HepG2 (cell line): Measurements from ENCODE around the gene HEY2. TPM values are rescaled to one million over a fixed set of nuclear protein-coding genes. Genes with fewer than 3 reads are reported as not detected.

Experiments
- ATAC-seq: fragments of 200-7000 bp; cut with Tn5 transposase; 3 replicates; pipeline ENCODE4 v1.9.1; 2020; ENCODE audit warnings: mild to moderate bottlenecking, moderate library complexity
- BruUV-seq: library from RNA; stranded (reverse); fragments of 400-500 nt; replicated peaks from 2 replicates; lab custom pipeline; 2021; lab: Mats Ljungman, UMichigan
- CTCF ChIA-PET: fragments of 300-600 bp; formaldehyde crosslinking; extraction: SDS; loops from one replicate; lab custom pipeline; 2021; ENCODE audit warnings: low total read pairs, inconsistent platforms, low intra/inter-chr PET ratio; lab: Yijun Ruan, JAX
- POLR2A ChIA-PET: fragments of 350-600 bp; sonication (Branson Sonifier 250); formaldehyde crosslinking; loops from one replicate; lab custom pipeline; 2020; ENCODE audit warnings: antibody characterized with exemption, inconsistent platforms; lab: Yijun Ruan, JAX
- DNase-seq: peaks from one replicate; pipeline ENCODE4 v3.0.0-alpha.2; 2015; ENCODE audit warnings: low spot score
- FAIRE-seq: peaks from 3 replicates; lab custom pipeline; 2011; peaks lifted over from hg19 to GRCh38; lab: Jason Lieb, UNC
- H2AFZ ChIP-seq: one replicate; pipeline ENCODE4 v1.6.1; 2011; ENCODE audit warnings: low read length, inconsistent platforms
- H3K27ac ChIP-seq: fragments of 300-600 bp; 3 replicates; pipeline ENCODE4 v1.8.0; 2011; ENCODE audit warnings: mixed run types, mild to moderate bottlenecking, mixed read lengths, low read length, inconsistent platforms; ENCODE audit not compliant: insufficient read depth; ENCODE audit errors: extremely low read length
- H3K27me3 ChIP-seq, 2 experiments: fragments of 200-600 bp in 1 of 2; 2 replicates in 1 of 2; 3 replicates in 1 of 2; pipeline versions ENCODE4 v1.6.0 to v1.8.0; 2011; ENCODE audit warnings: low read length in 2 of 2, mild to moderate bottlenecking in 2 of 2, moderate library complexity in 2 of 2, inconsistent platforms in 1 of 2; ENCODE audit not compliant: insufficient read depth in 2 of 2, control insufficient read depth in 1 of 2
- H3K36me3 ChIP-seq, 2 experiments: fragments of 200-600 bp in 1 of 2; replicated peaks in 1 of 2; 2 replicates in 1 of 2; 3 replicates in 1 of 2; pipeline versions ENCODE4 v1.5.1 to v1.8.0; 2011; ENCODE audit warnings: low read length in 2 of 2, inconsistent platforms in 1 of 2; ENCODE audit not compliant: insufficient read depth in 2 of 2, control insufficient read depth in 1 of 2
- H3K4me1 ChIP-seq: 2 replicates; pipeline ENCODE4 v1.5.1; 2012; ENCODE audit warnings: low read length, inconsistent platforms; ENCODE audit not compliant: insufficient read depth
- H3K4me2 ChIP-seq: 2 replicates; pipeline ENCODE4 v1.6.0; 2011; ENCODE audit warnings: low read depth, low read length, inconsistent platforms
- H3K4me3 ChIP-seq, 3 experiments: fragments of 200-600 bp in 1 of 3; sonication (generic), shearing (Covaris generic) in 1 of 3; replicated peaks in 1 of 3; 2 replicates each; pipeline ENCODE4 v1.5.1; 2011 to 2016; ENCODE audit warnings: low read length in 3 of 3, inconsistent platforms in 2 of 3, low read depth in 2 of 3, mild to moderate bottlenecking in 2 of 3, control low read depth in 1 of 3, mixed read lengths in 1 of 3; ENCODE audit not compliant: insufficient read depth in 1 of 3
- H3K79me2 ChIP-seq: one replicate; pipeline ENCODE4 v1.6.1; 2011; ENCODE audit warnings: low read length, inconsistent platforms; ENCODE audit not compliant: insufficient read depth
- H3K9ac ChIP-seq: 2 replicates; pipeline ENCODE4 v1.6.0; 2011; ENCODE audit warnings: mild to moderate bottlenecking, low read depth, low read length, inconsistent platforms; ENCODE audit not compliant: insufficient read depth
- H3K9me3 ChIP-seq: 2 replicates; pipeline ENCODE4 v1.5.1; 2012; ENCODE audit warnings: mild to moderate bottlenecking, low read length
- H4K20me1 ChIP-seq: 2 replicates; pipeline ENCODE4 v1.6.0; 2011; ENCODE audit warnings: inconsistent platforms, mild to moderate bottlenecking, low read length, moderate library complexity; ENCODE audit not compliant: insufficient read depth
- GPBP1L1 ChIP-seq: sonication (generic); formaldehyde crosslinking; IDR thresholded peaks from 2 replicates; pipeline ENCODE4 v1.5.0; 2020; ENCODE audit warnings: mild to moderate bottlenecking, missing genetic modification reagents
- KLF6 ChIP-seq: IDR thresholded peaks from 2 replicates; pipeline ENCODE4 v1.8.0; 2016; ENCODE audit warnings: missing biosample characterization, missing genetic modification reagents
- RERE ChIP-seq: IDR thresholded peaks from 2 replicates; pipeline ENCODE4 v1.6.1; 2016; ENCODE audit warnings: low read depth, missing genetic modification reagents, missing compliant biosample characterization
- ZFP36L1 ChIP-seq: sonication (generic); formaldehyde crosslinking; IDR thresholded peaks from 2 replicates; pipeline ENCODE4 v1.8.0; 2022; ENCODE audit warnings: mild to moderate bottlenecking, missing genetic modification reagents, moderate library complexity
- WGBS: methylation state at CpG from one replicate; pipeline ENCODE4 v1.1.6; 2017; ENCODE audit warnings: low lambda C conversion rate; 5-methylcytosine and 5-hydroxymethylcytosine counted together
- in situ Hi-C: cut with HindIII; loops from 2 replicates; pipeline ENCODE4 v1.10.0; 2017; ENCODE audit warnings: low pct_unique_long_range_greater_than_20kb; ENCODE audit not compliant: extremely low pct_ligation_motif_present
- intact Hi-C: fragments of 100-400 bp; cut with micrococcal nuclease; formaldehyde crosslinking; loops from one replicate; pipeline ENCODE4 v1.10.0; 2022; ENCODE audit not compliant: unreplicated experiment
- polyA plus RNA-seq, 8 experiments: library from polyadenylated mRNA; depleted of rRNA in 3 of 8; stranded (reverse) in 7 of 8; unstranded in 1 of 8; fragments of >200 nt; fragmentation: Illumina TruSeq in 4 of 8; extraction: Trizol in 4 of 8; gene quantifications; 2 replicates each; pipeline versions ENCODE4 v1.2.1 to v1.2.3, GENCODE V29; 2011 to 2016; ENCODE audit warnings: low read depth in 4 of 8, missing spikeins in 1 of 8, mixed read lengths in 1 of 8; ENCODE audit not compliant: insufficient read depth in 1 of 8
- total RNA-seq, 5 experiments: library from RNA; depleted of rRNA; stranded (reverse); fragments of >200 nt; fragmentation: Illumina TruSeq; extraction: Trizol; gene quantifications; 2 replicates each; pipeline ENCODE4 v1.2.3, GENCODE V29; 2016; ENCODE audit warnings: low read depth in 1 of 5
- TF ChIP-seq, protein P1 (sequence below): sonication (generic); formaldehyde crosslinking; IDR thresholded peaks from 2 replicates; pipeline ENCODE4 v1.8.0; 2022; ENCODE audit warnings: missing genetic modification reagents, low read depth, mild to moderate bottlenecking, borderline replicate concordance

HEY2 gene
- total and polyA plus RNA-seq, 2 of the 13 experiments (the other 11 are each of a cell fraction or from before 2014, with no cell fraction given) = 0.04 TPM

DNA sequence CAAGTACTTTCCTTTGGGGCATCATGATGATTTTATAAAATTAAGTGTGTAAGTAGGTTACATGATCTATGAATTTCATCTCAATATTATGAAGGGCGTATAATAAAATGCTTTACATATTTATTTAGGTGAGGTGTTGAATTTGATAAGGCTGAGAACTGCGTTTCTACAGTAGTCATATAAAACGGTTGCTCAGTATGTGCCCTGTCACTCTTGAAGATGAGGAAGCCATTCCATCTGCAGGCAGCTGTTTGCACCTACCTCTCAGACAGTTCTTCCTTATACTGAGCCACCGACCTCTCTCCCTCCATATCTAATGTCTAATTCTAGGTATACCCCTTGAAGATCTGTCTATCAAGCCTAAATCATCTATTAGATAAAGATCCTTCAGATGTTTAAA, 57.4 kb downstream of the HEY2 start:
- FAIRE-seq (no peak), DNase-seq (no peak), ATAC-seq (no peak)
- peaks cover 7% of the 10 kb centered on the region for H3K4me1 ChIP-seq
- no peaks in the 10 kb centered on the region; a peak in 3 of 5 replicates for H3K36me3 ChIP-seq
- intact Hi-C loops = no loop called here
- H3K9me3 ChIP-seq = no peaks in the 10 kb centered on the region
- H4K20me1 ChIP-seq = no peaks in the 10 kb centered on the region
- 96% methylated on average over 4 of the region's 4 CpGs for WGBS
- H3K79me2 ChIP-seq = no peaks in the 10 kb centered on the region
- no peak overlapping the region for H3K4me3 ChIP-seq
- no TSS peak for BruUV-seq
- POLR2A ChIA-PET = interaction anchor here (0.7 kb wide), 1 partner anchor 16 kb away, joined by 3 read pairs; the partner anchor contains the start of gene NCOA7
- CTCF ChIA-PET = no interaction called here
- TF ChIP-seq GPBP1L1 (CRISPR knock-in tag) = no peak
- no peak for TF ChIP-seq ZFP36L1 (CRISPR knock-in tag)
- TF ChIP-seq RERE (CRISPR knock-in tag) = no peak
- no peak for TF ChIP-seq KLF6 (CRISPR knock-in tag)
- TF ChIP-seq, protein P1, sequence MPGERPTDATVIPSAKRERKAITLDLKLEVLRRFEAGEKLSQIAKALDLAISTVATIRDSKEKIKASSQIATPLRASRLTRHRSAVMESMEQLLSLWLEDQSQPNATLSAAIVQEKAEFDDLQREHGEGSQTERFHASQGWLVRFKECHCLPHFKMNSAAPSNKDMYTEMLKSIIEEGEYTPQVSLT = no peak
- in situ Hi-C loops = no loop called here
- no peak overlapping the region for H3K9ac ChIP-seq
- H3K4me2 ChIP-seq = no peak overlapping the region
- no peak overlapping the region for H2AFZ ChIP-seq
- no peak overlapping the region for H3K27ac ChIP-seq
- H3K27me3 ChIP-seq = no peaks in the 10 kb centered on the region
